Measurements from ENCODE around the gene TMEM201.

DNA sequence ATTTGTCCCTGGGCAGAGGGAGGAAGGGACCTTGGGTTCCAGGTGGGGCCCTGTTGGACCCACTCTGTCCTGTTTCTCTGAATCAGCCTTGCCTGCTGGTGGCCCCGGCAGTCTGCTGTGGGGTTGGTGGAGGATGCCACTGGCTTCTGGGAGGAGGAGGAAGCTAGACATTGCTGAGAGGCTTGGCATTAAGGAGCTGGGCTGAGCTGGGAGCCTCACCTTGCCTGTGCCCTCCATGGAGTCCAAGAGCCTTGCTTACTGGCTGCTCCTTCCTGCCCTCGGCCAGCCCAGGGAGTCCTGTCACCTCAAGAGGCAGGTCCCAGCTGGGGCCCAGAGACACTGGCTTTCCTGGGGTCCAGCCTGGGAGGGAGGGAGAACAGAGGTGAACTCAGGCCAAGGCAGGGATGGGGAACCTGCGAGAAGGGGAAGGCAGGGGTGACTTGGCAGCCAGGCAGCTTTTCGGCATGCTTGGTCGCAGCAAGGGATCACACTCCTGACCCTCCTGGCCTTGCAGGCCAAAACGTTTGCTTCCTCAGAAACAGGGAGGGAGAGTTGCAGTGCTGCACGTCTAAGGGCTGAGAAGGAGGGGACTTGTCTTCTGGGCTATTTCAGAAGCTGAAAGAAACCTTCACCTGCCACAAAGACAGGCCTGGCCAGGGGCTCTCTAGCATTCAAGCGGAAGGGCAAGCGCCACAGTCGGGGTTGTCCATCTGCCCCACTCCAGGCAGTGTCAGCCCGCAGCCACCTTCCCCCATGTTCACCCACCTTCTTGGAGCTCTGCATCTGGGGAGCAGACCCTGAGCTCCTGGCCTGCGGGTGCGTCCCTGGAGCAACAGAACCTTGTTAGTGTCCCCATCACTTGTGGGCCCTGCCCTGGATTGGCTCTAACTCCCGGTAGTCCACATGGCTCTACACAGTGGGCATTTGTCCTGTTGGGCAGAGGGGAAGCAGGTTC is 8.9 kb downstream of the TMEM201 start:
- TF ChIP-seq, protein P1, sequence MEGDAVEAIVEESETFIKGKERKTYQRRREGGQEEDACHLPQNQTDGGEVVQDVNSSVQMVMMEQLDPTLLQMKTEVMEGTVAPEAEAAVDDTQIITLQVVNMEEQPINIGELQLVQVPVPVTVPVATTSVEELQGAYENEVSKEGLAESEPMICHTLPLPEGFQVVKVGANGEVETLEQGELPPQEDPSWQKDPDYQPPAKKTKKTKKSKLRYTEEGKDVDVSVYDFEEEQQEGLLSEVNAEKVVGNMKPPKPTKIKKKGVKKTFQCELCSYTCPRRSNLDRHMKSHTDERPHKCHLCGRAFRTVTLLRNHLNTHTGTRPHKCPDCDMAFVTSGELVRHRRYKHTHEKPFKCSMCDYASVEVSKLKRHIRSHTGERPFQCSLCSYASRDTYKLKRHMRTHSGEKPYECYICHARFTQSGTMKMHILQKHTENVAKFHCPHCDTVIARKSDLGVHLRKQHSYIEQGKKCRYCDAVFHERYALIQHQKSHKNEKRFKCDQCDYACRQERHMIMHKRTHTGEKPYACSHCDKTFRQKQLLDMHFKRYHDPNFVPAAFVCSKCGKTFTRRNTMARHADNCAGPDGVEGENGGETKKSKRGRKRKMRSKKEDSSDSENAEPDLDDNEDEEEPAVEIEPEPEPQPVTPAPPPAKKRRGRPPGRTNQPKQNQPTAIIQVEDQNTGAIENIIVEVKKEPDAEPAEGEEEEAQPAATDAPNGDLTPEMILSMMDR (conservative IDR thresholded peaks at IDR 0.05; ENCODE audit: low read length) = no peak
- no peak for TF ChIP-seq EZH2phosphoT487 (IDR thresholded peaks at IDR 0.05; ENCODE audit: borderline replicate concordance, low read depth, low read length)

Data from OCI-LY7 (cell line).